ENCODE data around the gene CHMP1A. TPM values are rescaled to one million over a fixed set of nuclear protein-coding genes. Genes with fewer than 3 reads are reported as not detected.

CHMP1A gene
- polyA plus RNA-seq, 1 donor (not counting 4 experiments of a cell fraction or from before 2014, with no cell fraction given): 64.1 TPM

GRCh38 chr16:89668790-89669158 is 11.3 kb upstream of the CHMP1A start:
- peaks cover 0 to 4% of the 10 kb centered on the region in 2 experiments for H3K36me3 ChIP-seq (ENCODE audit: control insufficient read depth in 2 of 2, extremely low read depth in 1 of 2, insufficient read depth in 2 of 2, low read length in 2 of 2)
- dilution Hi-C loops (cut with MboI; ENCODE audit: extremely low pct_ligation_motif_present, low sequenced_read_pairs): no loop called here
- no peak for FAIRE-seq
- no peak overlapping the region for H3K9ac ChIP-seq (ENCODE audit: control insufficient read depth, extremely low read depth, insufficient read depth, low read length)
- TF ChIP-seq CTCF (optimal IDR thresholded peaks at IDR 0.05 in 1 of 3, IDR thresholded peaks at IDR 0.05 in 1 of 3, conservative IDR thresholded peaks at IDR 0.05 in 1 of 3; ENCODE audit: extremely low read depth in 1 of 3, insufficient read depth in 2 of 3, low read length in 3 of 3) (no peak), EZH2 (IDR thresholded peaks at IDR 0.05; ENCODE audit: low read length) (no peak)
- H3K4me1 ChIP-seq (ENCODE audit: control insufficient read depth, extremely low read depth, insufficient read depth, low read length): peaks cover 6% of the 10 kb centered on the region
- no peaks in the 10 kb centered on the region for H3K9me1 ChIP-seq (ENCODE audit: control insufficient read depth, extremely low read depth, insufficient read depth, low read length)
- H3K27me3 ChIP-seq (ENCODE audit: control insufficient read depth, extremely low read depth, insufficient read depth, low read length): no peaks in the 10 kb centered on the region
- H3K4me2 ChIP-seq (ENCODE audit: control insufficient read depth, extremely low read depth, insufficient read depth, low read depth, low read length): no peak overlapping the region
- no peaks in the 10 kb centered on the region for H4K20me1 ChIP-seq (ENCODE audit: control insufficient read depth, extremely low read depth, insufficient read depth, low read length)
- no peak overlapping the region for H3K27ac ChIP-seq (ENCODE audit: control insufficient read depth, insufficient read depth, low read length)
- no peaks in the 10 kb centered on the region for H3K79me2 ChIP-seq (ENCODE audit: control insufficient read depth, insufficient read depth, low read length)
- no peak overlapping the region for H2AFZ ChIP-seq (ENCODE audit: control insufficient read depth, low read length)
- H3K4me3 ChIP-seq (ENCODE audit: control insufficient read depth in 2 of 3, extremely low read depth in 1 of 3, insufficient read depth in 2 of 3, low read depth in 1 of 3, low read length in 3 of 3): no peak overlapping the region
- H3K9me3 ChIP-seq (ENCODE audit: control insufficient read depth, low read depth, low read length): no peaks in the 10 kb centered on the region
- no peak for DNase-seq (ENCODE audit: low read depth, low spot score)

- H3K9me1 ChIP-seq (ENCODE audit: control insufficient read depth, extremely low read depth, insufficient read depth, low read length): no peaks in the 10 kb centered on the region
- no peaks in the 10 kb centered on the region for H3K27me3 ChIP-seq (ENCODE audit: control insufficient read depth, extremely low read depth, insufficient read depth, low read length)
- no peak overlapping the region for H3K4me3 ChIP-seq (ENCODE audit: control insufficient read depth in 2 of 3, extremely low read depth in 1 of 3, insufficient read depth in 2 of 3, low read depth in 1 of 3, low read length in 3 of 3)
- no peak overlapping the region for H2AFZ ChIP-seq (ENCODE audit: control insufficient read depth, low read length)
- DNase-seq (ENCODE audit: low read depth, low spot score) (no peak), FAIRE-seq (no peak)
- H3K27ac ChIP-seq (ENCODE audit: control insufficient read depth, insufficient read depth, low read length): no peak overlapping the region
- TF ChIP-seq CTCF (optimal IDR thresholded peaks at IDR 0.05 in 1 of 3, IDR thresholded peaks at IDR 0.05 in 1 of 3, conservative IDR thresholded peaks at IDR 0.05 in 1 of 3; ENCODE audit: extremely low read depth in 1 of 3, insufficient read depth in 2 of 3, low read length in 3 of 3): peak in 1 of 3 experiments; percentile 14
- no peak for TF ChIP-seq EZH2 (IDR thresholded peaks at IDR 0.05; ENCODE audit: low read length)
- dilution Hi-C loops (cut with MboI; ENCODE audit: extremely low pct_ligation_motif_present, low sequenced_read_pairs): no loop called here
- no peak overlapping the region for H3K9ac ChIP-seq (ENCODE audit: control insufficient read depth, extremely low read depth, insufficient read depth, low read length)
- peaks cover 0 to 4% of the 10 kb centered on the region in 2 experiments for H3K36me3 ChIP-seq (ENCODE audit: control insufficient read depth in 2 of 2, extremely low read depth in 1 of 2, insufficient read depth in 2 of 2, low read length in 2 of 2)
- no peaks in the 10 kb centered on the region for H3K79me2 ChIP-seq (ENCODE audit: control insufficient read depth, insufficient read depth, low read length)
- peaks cover 6% of the 10 kb centered on the region for H3K4me1 ChIP-seq (ENCODE audit: control insufficient read depth, extremely low read depth, insufficient read depth, low read length)
- H3K9me3 ChIP-seq (ENCODE audit: control insufficient read depth, low read depth, low read length): no peaks in the 10 kb centered on the region
- H3K4me2 ChIP-seq (ENCODE audit: control insufficient read depth, extremely low read depth, insufficient read depth, low read depth, low read length): no peak overlapping the region
- H4K20me1 ChIP-seq (ENCODE audit: control insufficient read depth, extremely low read depth, insufficient read depth, low read length): no peaks in the 10 kb centered on the region
Measured at GRCh38 chr16:89667633-89668032, 10.1 kb upstream of the CHMP1A start.
